HUES48 (cell line): ENCODE data around the gene GPX1.
"Not testable (repeated sequence)": the region's sequence is repeated elsewhere in the genome, so short reads cannot be mapped to it uniquely, and the experiment has no call there.

Experiments used
- H3K27ac ChIP-seq: one replicate; pipeline ENCODE4 v1.7.0; 2013; ENCODE audit warnings: low read depth, low read length, inconsistent platforms
- H3K27me3 ChIP-seq: 2 replicates; pipeline ENCODE4 v1.6.1; 2013; ENCODE audit warnings: mild to moderate bottlenecking, low read length; ENCODE audit not compliant: control insufficient read depth, insufficient read depth
- H3K36me3 ChIP-seq: 2 replicates; pipeline ENCODE4 v1.6.1; 2013; ENCODE audit warnings: low read length; ENCODE audit not compliant: control insufficient read depth, insufficient read depth
- H3K4me1 ChIP-seq: 2 replicates; pipeline ENCODE4 v1.6.1; 2013; ENCODE audit warnings: mild to moderate bottlenecking, low read length; ENCODE audit not compliant: control insufficient read depth, insufficient read depth
- H3K4me3 ChIP-seq: 2 replicates; pipeline ENCODE4 v1.5.1; 2013; ENCODE audit warnings: mild to moderate bottlenecking, low read depth, low read length
- H3K9ac ChIP-seq: 2 replicates; pipeline ENCODE4 v1.6.1; 2013; ENCODE audit warnings: mild to moderate bottlenecking, low read depth, low read length, moderate library complexity
- H3K9me3 ChIP-seq: 2 replicates; pipeline ENCODE4 v1.6.1; 2013; ENCODE audit warnings: low read length; ENCODE audit not compliant: control insufficient read depth, insufficient read depth

The GPX1 gene

DNA sequence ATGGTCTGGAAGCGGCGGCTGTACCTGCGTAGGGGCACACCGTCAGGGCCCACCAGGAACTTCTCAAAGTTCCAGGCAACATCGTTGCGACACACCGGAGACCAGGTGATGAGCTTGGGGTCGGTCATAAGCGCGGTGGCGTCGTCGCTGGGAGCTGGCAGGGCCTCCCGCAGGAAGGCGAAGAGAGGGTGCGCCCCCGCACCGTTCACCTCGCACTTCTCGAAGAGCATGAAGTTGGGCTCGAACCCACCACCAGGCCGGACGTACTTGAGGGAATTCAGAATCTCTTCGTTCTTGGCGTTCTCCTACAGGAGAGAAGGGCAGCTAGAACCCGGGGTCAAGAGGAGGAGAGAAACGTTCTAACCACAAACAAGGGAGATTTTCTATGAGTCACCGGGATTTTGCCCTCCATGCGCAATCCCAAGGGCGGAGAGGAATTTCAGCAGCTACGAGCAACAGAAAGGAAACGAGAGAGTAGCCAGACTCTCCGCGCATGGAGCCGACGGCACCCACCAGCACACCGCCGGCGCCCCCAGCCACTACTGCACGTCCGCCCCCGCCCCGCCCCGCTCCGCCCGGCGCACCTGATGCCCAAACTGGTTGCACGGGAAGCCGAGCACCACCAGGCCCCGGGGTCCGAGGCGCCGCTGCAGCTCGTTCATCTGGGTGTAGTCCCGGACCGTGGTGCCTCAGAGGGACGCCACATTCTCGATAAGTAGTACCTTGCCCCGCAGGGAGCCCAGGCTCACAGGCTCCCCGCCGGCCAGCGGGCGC is 523 bp downstream of the GPX1 start:
- not testable (repeated sequence) for H3K9me3 ChIP-seq, H3K27me3 ChIP-seq
- H3K36me3 ChIP-seq = peaks cover 48% of the 10 kb centered on the region
- peaks cover 12% of the 10 kb centered on the region; the same call in 1 of the 2 replicates for H3K4me1 ChIP-seq
- H3K9ac ChIP-seq = peak overlapping the region; percentile 74
- peak overlapping the region; percentile 97 for H3K27ac ChIP-seq
- peak overlapping the region; percentile 76 for H3K4me3 ChIP-seq

GRCh38 chr3:49357095-49357442 is 1.1 kb downstream of the GPX1 start:
- peaks cover 12% of the 10 kb centered on the region; the same call in 1 of the 2 replicates for H3K4me1 ChIP-seq
- H3K9me3 ChIP-seq, H3K27ac ChIP-seq, H3K27me3 ChIP-seq: not testable (repeated sequence)
- peaks cover 43% of the 10 kb centered on the region for H3K36me3 ChIP-seq
- peak overlapping the region; percentile 74; the same call in 1 of the 2 replicates for H3K9ac ChIP-seq
- peak overlapping the region; percentile 76 for H3K4me3 ChIP-seq

GRCh38 chr3:49352890-49353421 is 5.2 kb downstream of the GPX1 start:
- Histone ChIP-seq H3K4me3 (no peak overlapping the region), H3K9ac (no peak overlapping the region), H3K27me3 (no peaks in the 10 kb centered on the region), H3K36me3 (peaks cover 13% of the 10 kb centered on the region), H3K9me3 (no peaks in the 10 kb centered on the region), H3K4me1 (0 out of 2 replicates have a peak, but pooled peaks cover 3% of the 10 kb centered on the region), H3K27ac (no peak overlapping the region)

GRCh38 chr3:49352281-49352680 is 5.9 kb downstream of the GPX1 start:
- Histone ChIP-seq H3K4me1 (0 out of 2 replicates have a peak, but pooled peaks cover 3% of the 10 kb centered on the region), H3K4me3 (no peak overlapping the region), H3K9me3 (no peaks in the 10 kb centered on the region), H3K27ac (no peak overlapping the region), H3K9ac (no peak overlapping the region), H3K36me3 (peaks cover 13% of the 10 kb centered on the region), H3K27me3 (no peaks in the 10 kb centered on the region)

GRCh38 chr3:49351521-49352011 is 6.6 kb downstream of the GPX1 start:
- Histone ChIP-seq H3K4me3 (no peak overlapping the region), H3K9ac (no peak overlapping the region), H3K27ac (no peak overlapping the region), H3K27me3 (no peaks in the 10 kb centered on the region), H3K9me3 (no peaks in the 10 kb centered on the region), H3K36me3 (peaks cover 9% of the 10 kb centered on the region), H3K4me1 (no peaks in the 10 kb centered on the region)

DNA sequence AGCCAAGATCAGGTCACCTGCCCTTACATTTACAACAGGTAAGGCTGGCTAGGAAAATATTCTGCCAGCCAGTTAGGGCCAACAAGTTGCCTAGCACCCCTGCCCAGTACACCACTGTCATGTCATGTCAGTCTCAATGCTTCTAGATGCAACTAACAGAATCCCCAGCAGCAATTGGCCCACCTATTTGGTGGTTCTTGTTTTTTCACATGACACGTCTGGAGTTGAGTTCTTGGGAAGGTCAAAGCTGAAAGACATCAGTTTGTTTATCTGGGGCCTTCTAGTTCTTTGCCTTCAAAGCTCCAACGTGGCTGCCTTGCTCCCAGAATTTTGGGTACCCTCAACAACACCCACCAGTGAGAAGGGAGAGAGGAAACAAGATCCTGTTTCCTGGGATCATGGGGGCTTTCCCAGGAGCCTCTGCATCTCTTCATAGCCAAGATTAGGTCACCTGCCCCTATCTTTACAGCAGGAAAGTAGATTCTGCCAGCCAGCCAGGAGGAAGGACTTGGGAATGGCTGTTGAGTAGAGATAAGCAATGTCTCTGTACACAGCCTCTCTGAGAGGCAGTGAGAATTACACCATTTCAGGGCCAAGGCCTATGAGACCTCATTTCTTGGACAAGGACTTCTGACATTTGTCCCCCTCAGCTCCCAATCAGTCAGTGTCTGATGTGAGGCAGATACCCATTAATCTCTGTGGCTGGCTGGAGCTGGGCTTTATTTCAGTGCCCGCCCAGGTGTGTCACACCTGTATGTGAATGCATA is 8.6 kb downstream of the GPX1 start:
- H3K27ac ChIP-seq = no peak overlapping the region
- no peak overlapping the region for H3K4me3 ChIP-seq
- H3K9me3 ChIP-seq = no peaks in the 10 kb centered on the region
- no peak overlapping the region for H3K9ac ChIP-seq
- no peaks in the 10 kb centered on the region for H3K27me3 ChIP-seq
- H3K4me1 ChIP-seq = no peaks in the 10 kb centered on the region
- H3K36me3 ChIP-seq = no peaks in the 10 kb centered on the region

- not testable (repeated sequence) for H3K9ac ChIP-seq, H3K4me1 ChIP-seq, H3K4me3 ChIP-seq, H3K27ac ChIP-seq, H3K27me3 ChIP-seq, H3K9me3 ChIP-seq, H3K36me3 ChIP-seq
Measured at GRCh38 chr3:49348361-49348760, 9.8 kb downstream of the GPX1 start.

DNA sequence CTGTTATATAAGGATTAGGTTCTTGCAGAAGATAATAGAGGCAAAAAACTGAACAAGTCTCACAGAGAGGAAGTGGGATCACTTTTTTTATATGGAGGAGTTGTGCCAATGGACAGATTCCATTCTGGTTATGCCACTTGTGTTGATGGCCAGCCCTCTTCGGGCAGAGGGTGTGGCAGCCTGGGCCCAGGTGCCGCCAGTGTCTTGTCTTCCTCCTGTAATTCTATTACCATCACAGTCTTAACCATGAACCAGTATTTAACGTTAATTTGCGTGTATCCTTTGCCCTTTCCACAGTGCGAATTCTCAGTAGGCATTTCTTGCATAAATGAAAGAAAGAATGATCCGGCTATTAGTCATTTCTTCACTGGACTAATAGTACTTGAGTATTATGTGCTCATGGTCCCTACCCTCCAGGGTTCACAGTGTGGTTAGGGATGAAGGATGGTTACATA is 11.3 kb downstream of the GPX1 start:
- no peaks in the 10 kb centered on the region for H3K36me3 ChIP-seq
- H3K27ac ChIP-seq = no peak overlapping the region
- no peaks in the 10 kb centered on the region for H3K4me1 ChIP-seq
- H3K4me3 ChIP-seq = no peak overlapping the region
- no peaks in the 10 kb centered on the region for H3K27me3 ChIP-seq
- no peaks in the 10 kb centered on the region for H3K9me3 ChIP-seq
- H3K9ac ChIP-seq = no peak overlapping the region

DNA sequence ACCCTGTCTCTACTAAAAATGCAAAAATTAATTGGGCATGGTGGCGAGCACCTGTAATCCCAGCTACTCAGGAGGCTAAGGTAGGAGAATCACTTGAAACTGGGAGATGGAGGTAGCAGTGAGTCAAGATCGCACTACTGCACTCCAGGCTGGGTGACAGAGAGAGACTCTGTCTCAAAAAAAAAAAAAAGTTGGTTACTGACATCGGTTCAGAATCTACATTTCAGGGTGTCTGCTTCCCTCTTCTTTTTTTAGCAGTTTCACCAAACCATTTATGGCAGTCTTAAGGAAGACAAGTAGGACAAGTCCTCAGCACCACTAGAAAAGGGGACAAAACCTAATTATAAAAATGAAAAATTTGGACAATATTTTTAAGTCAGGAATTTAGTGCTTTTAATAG is 15.0 kb downstream of the GPX1 start:
- no peak overlapping the region for H3K9ac ChIP-seq

DNA sequence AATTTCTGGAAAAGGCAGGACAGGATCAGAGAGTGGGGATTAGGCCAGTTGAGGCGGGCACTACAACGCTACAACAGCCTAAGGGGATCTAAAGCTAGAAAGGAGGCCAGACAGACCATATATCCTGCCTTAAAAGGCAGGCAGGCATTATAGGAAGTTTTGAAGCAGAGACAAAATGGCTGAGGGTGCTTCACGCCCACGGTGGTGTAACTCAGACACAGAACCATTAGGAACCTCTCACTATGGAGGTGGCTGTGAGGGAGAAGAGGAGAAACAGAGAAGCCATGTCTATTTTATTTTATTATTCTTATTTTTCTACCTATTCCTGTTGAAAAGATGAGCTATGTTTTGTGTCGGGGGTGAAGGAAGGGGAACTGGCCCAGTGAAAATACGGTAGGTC is 16.2 kb downstream of the GPX1 start:
- no peak overlapping the region for H3K9ac ChIP-seq
- H3K4me3 ChIP-seq = no peak overlapping the region
- H3K27ac ChIP-seq = no peak overlapping the region

More for the DNA sequence above, 15.0 kb downstream of the GPX1 start:
- Histone ChIP-seq H3K9me3 (no peaks in the 10 kb centered on the region), H3K36me3 (no peaks in the 10 kb centered on the region), H3K27ac (no peak overlapping the region), H3K27me3 (no peaks in the 10 kb centered on the region), H3K4me3 (no peak overlapping the region), H3K4me1 (peaks cover 4% of the 10 kb centered on the region; the same call in 1 of the 2 replicates)

More for the DNA sequence above, 16.2 kb downstream of the GPX1 start:
- no peaks in the 10 kb centered on the region for H3K36me3 ChIP-seq
- no peaks in the 10 kb centered on the region for H3K9me3 ChIP-seq
- no peaks in the 10 kb centered on the region for H3K27me3 ChIP-seq
- peaks cover 4% of the 10 kb centered on the region; the same call in 1 of the 2 replicates for H3K4me1 ChIP-seq
